ENCODE results near the gene OTOP1. TPM values are rescaled to one million over a fixed set of nuclear protein-coding genes. Genes with fewer than 3 reads are reported as not detected.

Gene OTOP1
- not detected in 5 replicates for total RNA-seq (2022; extraction: Qiagen RNA extraction)

GRCh38 chr4:4226606-4227438, at the start of gene OTOP1:
OTOP1 (minus strand) TSS chr4:4226929; CDS start chr4:4226864, 65 bp downstream.

GRCh38 chr4:4248029-4248884, 21.5 kb upstream of the OTOP1 start, which contains the start of gene TMEM128:
TMEM128 (minus strand) TSS chr4:4248223; CDS start chr4:4248202, 21 bp downstream.

Other genes with a start within 250 kb of the OTOP1 start
- 11.0 to 12.4 TPM (median 12.0 TPM) in 5 replicates for gene TMEM128, start 21.3 kb upstream of the OTOP1 start, total RNA-seq (2022; extraction: Qiagen RNA extraction)
- gene LYAR, start 63.2 kb upstream of the OTOP1 start, total RNA-seq (2022; extraction: Qiagen RNA extraction) = 25.6 to 30.7 TPM (median 26.1 TPM) in 5 replicates
- gene ZBTB49, start 63.3 kb upstream of the OTOP1 start, total RNA-seq (2022; extraction: Qiagen RNA extraction) = 1.9 to 2.6 TPM (median 2.4 TPM) in 5 replicates
- 9.4 to 13.5 TPM (median 10.5 TPM) in 5 replicates for gene NSG1, start 160.2 kb upstream of the OTOP1 start, total RNA-seq (2022; extraction: Qiagen RNA extraction)

All from A549 treated with AZD2906 at 1 μM for 4 hours (cell line).